ENCODE results near the gene MASP1.

DNA sequence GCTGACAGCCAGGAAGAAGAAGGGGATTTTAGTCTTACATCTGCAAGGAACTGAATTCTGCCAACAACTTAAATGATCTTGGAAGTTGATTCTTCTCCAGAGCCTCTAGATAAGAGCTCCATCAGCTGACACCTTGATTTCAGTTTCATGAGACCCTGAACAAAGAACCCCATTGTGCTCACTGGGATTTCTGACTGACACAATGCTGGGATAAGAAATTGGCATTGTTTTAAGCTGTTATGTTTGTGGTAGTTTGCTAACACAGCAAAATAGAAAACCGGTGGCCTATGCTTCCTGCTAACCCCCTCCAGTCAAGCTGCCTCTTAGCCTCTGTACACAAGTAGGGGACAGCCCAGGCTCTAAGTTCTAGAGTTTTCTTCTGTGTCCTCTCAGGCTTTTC lies 36.2 kb downstream of the MASP1 start:
- TF ChIP-seq CTCF (IDR thresholded peaks at IDR 0.05) (no peak), EZH2 (IDR thresholded peaks at IDR 0.05; ENCODE audit: borderline replicate concordance, insufficient read depth, low read depth, low read length, poor library complexity, severe bottlenecking) (no peak)

Measured in B cell (primary cell).